ENCODE results near the gene CENPO.

Gene CENPO, protein sequence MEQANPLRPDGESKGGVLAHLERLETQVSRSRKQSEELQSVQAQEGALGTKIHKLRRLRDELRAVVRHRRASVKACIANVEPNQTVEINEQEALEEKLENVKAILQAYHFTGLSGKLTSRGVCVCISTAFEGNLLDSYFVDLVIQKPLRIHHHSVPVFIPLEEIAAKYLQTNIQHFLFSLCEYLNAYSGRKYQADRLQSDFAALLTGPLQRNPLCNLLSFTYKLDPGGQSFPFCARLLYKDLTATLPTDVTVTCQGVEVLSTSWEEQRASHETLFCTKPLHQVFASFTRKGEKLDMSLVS

DNA sequence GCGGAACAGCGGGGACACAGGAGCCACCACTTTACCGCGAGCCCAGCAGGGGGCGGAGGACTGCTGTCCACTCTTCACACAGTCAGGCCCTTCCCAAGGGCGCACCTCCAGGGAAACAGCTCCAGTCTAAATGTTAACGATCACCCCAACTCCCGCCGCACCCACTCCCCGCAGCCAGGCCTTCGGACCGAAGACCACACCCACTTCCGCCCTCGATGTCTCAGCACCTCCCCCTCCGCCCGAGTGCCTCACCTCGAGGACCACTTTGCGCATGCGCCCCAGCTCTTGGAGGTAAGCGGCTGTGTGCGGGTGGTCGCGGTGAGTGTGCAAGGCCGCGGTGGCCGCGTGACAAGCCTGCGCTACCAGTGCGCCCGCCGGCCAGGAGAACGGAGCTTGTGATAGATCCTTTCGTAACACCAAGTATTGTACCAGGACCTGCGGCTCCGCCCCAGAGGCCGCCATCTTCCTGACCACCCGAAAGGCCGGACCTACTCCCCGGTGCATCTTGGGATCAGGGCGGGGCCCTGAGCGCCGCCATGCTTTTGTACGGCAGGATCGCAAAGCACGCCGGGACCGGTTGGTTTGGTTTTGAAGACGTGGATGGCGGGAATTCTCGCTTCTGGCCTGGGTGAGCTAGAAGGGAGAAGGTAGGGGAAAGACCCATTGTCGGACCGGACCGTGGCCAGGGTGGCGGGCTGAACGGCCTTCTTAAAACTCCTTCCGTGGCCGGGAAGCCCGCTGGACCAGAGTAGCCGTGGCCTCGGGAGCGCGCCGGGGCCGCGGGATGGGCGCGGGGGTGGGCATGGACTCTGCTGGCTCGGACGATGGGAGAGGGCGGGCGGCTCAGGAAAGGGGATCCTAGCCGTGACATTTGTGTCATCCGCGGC, at the start of gene CENPO, which contains the start of gene PTRHD1:
CENPO (plus strand) TSS at position 552 of the 887 bp plus-strand sequence. CDS start 495 bp downstream, outside the sequence.
PTRHD1 (minus strand) TSS at position 518 of the 887 bp plus-strand sequence; CDS start at position 504, 14 bp downstream.
- ATAC-seq = peak; percentile 98 to 99

DNA sequence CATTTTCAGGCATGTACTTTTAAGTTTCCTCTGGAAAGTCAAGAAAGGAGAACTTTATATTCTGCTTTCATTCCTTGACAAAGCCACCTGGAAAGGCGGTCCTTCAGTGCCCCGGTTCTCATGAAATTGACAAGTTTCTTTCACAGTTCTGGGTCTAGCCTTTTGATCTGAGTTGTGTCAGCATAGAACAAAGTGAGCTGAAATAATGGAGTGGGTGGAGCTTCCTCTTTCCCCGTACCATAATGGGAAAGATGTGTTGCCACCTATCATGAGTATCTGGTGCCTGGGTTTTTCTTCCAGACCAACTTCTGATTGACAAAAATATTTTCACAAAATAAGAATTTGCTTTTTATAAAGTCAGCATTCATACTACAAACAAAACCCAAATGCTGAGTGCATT, 49.3 kb upstream of the CENPO start:
- ATAC-seq = no peak

DNA sequence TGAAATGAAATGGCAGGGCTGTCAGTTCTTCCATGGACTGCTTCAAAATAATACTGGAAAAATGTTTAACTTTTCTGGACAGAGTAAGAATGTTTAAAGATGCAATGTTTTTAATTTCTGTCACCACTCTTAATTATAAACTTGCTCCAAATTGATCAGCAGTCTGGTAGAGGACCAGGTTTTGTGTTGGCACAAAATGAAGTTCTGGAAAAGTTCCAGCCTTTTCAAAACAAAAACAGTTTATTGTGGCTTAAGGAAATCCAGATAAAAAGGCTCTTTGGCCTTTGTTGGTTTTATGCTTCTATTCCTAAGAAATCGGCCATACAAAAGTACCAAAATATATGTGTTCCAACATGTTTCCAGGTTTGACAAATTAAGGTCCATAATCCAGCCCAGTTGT, 48.9 kb upstream of the CENPO start:
- ATAC-seq = no peak

DNA sequence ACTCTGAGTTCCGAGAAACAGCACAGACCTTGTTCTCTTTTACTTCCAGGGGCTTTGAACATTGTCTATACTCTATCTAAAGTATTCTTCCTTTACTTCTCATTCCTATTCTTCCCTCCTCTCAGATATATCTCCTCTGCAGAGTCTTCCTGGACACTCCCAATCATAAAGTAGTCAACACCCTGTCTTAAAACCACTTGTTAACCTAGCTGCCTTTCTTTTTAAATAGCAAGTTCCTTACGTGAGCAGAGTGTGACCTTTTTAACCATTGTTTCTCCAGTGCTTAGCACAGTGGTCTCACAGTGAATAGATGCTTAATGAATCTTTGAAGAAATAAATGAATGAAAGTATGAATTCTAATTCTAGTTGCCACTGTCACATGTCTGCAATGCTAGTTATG, 47.4 kb upstream of the CENPO start:
- ATAC-seq = no peak

DNA sequence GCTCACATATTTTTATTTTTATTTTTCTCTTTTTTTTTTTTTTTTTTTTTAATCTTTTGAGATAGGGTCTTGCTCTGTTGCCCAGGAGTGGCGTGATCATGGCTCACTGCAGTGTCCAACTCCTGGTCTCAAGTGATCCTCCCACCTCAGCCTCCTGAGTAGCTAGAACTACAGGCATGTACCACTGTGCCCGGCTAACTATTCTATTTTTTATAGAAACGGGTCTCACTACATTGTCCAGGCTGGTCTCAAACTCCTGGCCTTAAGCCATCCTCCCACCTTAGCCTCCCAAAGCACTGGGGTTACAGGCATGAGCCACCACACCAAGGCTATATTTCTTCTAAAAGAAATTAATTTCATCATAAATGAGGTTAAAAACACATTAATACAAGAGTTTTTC, 45.9 kb upstream of the CENPO start:
- ATAC-seq = no peak

DNA sequence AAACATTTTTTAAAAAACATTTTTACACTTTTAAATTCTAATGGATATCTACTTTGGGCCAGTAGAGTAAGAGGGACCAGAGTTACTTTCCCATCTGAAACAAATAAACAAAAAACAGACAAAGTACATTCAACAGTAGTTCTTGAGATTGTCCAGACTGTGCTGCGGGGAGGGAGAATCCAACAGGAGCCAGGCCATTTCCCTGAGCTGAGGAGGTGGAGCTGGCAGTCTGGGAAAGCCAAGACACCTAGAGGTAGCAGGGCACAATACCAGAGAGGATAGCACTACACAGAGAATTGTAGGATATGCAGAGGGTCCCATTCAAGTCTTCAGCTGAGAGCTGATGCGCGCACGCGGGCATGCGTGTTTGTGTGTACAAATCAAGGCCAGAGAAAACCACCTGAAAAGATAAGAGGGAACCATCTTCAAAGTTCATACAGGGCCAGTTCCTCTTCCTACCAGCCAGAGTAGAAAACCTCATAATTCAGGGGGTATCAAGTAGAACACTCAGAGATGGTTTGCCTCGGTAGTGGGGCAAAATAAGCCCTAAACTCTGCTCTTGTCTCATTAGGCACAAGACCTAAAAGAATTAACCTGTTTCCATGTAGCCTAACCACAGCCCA, 44.0 kb upstream of the CENPO start:
- ATAC-seq = no peak

DNA sequence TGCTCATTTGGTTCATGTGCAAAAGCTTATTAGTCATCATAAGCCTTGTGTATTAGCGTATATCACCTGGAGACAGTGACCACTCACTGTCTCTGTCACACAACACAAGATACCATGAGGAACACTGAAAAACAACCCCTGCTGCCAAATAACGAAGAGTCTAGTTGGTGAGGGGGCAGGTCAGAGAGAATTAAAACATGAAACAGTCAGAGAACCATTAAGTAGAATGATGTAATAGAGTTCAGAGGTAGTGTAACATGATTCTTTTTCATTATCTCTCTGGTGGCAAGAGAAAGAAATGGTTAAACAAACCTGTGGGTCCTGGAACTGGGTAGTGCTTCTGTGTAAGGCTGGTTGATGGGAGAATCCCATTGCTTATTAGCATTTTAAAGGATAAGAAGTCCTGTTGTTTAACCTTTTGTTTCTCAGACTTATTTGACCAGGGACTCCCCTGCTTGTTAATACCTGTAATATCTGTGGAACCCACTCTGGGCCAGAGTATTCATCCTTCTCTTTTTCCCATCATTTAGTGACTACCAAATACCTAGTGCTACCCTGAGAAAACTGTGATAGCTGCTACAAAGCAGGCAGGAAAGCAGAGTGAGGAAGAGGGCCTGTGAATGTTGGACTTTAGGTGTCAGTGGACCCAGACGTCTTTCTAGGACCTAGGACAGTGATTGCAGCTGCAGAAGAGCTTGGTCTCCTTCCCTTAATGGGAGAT, 38.1 kb upstream of the CENPO start:
- peak; percentile 32 to 45 for ATAC-seq

DNA sequence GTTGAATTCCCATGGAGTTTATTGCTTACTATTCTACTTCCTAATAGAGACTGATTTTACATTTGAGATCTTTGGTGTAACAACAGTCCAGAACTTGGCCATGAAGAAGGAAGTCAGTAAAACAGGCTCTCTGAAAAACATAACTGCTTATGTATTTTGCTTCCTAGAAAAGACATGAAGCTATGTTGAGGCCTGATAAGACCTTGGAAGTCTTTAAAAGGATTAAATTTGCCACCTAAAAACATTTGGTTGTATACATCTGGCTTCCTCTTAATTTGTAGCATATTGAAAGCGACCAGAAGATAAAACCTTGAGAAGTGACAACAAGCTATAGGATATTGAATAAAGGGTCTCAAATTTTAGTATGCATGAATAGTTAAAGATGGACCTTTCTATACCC, 36.4 kb upstream of the CENPO start:
- no peak for ATAC-seq

DNA sequence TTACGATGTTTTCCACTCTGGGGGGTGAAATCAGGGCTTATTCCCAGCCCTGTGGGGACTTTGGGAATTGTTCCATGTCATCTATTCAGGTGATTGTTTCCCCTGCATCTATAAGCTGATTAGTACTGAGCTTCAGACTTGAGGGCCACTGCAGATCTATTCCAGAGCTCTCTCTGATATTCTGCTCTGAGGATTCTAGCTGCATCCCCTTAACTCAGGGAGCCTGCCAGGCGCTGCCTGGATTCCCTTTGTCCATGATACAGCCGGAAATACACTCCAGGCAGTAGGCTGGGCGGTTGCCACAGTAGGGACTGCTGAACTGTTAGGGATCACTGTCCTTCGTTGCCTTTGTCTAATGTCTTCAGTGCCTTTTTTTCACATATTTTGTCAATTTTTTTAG, 31.4 kb upstream of the CENPO start:
- no peak for ATAC-seq

DNA sequence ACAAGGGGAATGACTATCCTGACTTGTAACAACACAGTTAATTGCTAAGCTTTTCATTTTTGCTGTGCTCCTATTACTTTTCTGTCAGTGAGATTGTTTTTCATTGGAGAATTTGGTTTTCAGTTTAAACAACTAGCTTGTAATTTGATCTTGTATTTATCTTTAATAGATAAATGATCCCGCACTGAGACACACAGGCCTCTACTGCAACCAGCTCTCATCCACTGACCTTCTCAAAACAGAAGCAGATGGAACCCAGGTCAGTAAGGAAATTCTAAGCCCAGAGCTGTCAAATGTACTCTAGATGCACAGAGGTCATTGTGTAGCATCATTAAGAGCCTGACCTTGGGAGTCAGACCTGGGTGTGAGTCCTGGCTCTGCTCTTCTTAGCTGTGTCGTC, 30.7 kb upstream of the CENPO start:
- ATAC-seq = no peak

DNA sequence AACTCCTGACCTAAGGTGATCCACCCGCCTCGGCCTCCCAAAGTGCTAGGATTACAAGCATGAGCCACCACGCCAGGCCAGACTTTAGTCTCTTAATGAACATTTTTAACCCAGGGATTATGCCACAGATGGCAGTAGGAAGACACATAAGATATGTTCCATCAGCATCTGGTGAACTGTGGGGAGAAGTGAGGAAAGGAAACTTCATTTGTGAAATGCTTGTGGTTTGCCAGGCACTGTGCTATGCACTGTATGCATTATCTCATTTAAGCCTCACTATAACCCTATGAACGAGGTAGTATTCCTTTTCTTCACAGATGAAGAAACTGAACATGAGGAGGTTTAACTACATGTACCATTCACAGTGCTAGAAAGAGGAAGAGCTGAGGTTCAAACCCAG, 29.4 kb upstream of the CENPO start:
- ATAC-seq = no peak

DNA sequence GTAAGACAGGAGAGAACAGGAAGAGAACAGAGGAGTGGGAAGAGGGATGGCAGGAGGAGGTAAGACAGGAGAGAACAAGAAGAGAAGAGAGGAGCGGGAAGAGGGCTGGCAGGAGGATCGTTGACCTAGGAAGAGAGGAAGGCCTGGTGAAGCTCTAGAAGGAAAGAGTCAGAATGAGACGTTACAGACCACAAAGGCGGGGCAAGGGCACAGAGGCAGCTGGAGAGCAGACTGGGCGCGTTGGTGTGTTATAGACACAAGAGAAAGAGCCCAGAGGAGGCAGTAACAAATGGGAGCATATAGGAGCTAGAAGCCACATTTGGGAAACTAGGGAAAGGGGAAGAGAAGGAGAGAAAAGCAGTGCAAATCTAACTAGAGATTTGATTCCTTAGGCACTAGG, 26.6 kb upstream of the CENPO start:
- peak in 1 of 2 donors; percentile 51 for ATAC-seq

DNA sequence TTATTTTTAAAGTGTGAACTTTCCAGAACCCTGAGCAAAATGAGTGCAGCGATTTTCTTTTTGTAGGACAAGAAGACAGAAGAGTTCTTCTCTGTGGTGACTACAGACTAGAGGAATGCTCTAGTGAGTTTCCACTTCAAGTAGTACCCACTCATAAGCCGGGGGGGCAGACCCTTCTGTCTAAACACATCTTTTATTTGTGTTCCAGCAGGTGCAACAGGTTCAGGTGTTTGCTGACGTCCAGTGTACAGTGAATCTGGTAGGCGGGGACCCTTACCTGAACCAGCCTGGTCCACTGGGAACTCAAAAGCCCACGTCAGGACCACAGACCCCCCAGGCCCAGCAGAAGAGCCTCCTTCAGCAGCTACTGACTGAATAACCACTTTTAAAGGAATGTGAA, 25.2 kb upstream of the CENPO start:
- no peak for ATAC-seq

DNA sequence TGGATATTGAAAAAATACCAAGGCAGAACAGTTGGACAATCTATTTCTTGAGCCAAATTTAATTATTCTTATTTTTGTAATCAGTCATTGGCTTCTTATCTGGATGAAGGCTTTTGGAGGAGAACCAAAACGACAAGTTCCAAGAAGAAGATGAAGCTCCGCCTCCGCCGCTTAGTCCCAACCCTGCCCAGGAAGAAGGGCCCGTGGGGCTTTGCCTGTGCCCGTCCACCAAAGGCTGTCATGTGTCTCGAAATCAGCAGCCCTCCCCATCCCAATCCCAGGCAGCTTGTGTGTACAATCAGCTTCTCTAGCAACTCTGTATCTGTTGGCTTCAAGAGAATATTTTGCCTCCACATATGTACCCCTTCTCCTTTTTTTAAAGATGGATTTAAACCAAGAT, 24.6 kb upstream of the CENPO start:
- no peak for ATAC-seq

DNA sequence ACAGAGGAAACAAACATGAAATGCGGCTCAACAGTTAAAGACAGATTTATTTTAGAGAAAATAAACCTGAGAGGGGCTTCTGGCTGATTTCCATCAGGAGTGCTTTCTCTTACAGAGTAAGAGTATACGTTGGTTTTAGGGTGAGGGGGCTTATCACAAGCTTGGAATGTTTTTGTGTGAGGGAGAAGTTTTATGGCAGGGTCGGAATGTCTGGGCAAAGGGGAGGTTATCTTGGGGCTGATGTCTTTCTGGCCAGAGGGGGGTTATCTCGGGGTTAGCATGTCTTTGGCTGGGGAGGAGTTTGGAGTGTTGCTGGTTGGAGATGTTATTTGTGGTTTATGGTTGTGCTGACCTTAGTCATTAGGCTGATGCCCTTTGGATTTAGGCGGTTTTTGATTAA, 22.2 kb upstream of the CENPO start:
- ATAC-seq = no peak

DNA sequence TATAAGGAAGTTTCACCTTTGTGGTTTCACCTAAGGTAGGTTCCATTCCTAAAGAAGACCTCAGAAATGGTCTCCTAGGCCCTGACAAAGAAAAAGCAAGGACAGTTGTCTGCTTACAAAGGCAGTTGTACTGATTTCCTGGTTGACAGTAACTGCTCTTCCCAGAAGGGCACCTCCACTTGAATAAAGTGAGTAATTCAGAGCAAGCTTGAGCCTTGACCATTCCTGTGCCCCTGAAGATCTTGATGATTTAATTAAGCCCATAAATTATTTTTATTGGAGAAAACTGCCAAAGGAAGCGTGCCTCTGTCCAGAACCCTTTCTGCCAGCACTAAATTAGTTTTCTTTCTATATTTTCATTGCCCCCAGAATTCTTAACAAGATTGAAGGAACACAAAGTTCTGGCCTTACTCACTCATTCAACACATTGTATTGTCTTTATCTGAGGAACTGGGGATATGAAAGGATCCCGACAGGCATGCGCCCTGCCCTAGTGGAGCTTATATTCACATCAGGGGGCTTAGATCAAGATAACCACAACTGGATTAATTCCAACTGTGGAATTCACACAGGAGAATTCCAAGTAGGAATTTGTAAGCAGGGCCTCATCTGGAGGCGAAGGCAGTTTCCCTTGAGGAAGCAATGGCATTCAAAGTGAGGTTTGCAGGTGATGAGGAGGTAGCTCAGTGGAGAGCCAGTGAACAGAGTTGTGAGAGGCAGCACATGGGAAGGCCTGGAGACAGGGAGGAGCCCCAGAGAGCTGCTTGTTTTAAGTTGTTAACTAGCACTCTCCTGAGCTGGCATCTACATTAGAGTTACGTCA, 21.2 kb upstream of the CENPO start:
- no peak for ATAC-seq

DNA sequence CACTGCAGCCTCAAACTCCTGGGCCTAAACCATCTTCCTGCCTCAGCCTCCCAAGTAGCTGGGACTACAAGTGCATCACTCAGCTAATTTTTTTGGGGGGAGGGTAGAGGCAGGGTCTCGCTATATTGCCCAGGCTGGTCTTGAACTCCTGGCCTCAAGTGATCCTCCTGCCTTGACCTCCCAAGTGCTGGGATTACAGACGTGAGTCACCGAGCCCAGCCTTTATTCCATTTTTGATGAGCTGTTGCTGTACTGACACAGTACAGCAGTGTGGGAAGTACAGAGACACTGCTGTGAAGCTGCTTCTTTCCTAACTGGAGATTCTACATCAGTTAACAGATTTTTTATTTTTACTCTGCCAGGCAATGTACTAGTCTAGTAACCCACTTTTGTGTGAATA, 18.9 kb upstream of the CENPO start:
- no peak for ATAC-seq

DNA sequence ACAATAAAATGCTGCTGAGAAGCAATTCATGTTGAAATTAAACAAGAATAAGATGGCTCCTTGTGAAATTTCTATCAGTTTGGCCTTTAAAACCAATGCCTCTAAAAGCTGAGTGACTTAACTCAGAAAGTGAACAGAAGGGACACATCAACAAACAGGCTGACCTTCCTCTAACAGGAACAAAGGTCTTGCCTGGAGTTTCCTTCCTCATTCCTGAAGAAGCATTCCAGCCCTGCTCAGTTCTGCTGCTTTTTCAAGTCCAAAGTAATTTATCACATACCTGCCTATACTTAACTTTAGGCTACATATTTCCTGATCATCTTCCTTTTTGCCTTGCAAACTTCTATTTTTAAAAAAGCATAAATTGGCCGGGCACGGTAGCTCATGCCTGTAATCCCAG, 14.1 kb upstream of the CENPO start:
- ATAC-seq = no peak

DNA sequence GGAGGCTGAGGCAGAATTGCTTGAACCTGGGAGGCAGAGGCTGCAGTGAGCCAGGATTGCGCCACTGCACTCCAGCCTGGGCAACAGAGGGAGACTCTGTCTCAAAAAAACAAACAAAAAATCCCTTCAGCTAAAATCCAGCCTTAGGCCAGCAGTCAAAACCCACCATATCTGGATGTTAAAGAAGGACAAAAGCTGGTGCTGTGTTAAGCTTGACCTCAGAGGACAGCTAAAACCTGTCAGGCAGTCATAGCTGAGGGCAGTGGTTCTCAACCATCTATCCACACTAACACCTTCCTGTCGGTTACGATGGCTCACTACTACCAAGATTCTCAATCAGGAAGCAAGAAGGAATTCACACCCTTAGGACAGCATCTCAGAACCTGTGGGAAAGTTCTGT, 9.6 kb upstream of the CENPO start:
- ATAC-seq = no peak

DNA sequence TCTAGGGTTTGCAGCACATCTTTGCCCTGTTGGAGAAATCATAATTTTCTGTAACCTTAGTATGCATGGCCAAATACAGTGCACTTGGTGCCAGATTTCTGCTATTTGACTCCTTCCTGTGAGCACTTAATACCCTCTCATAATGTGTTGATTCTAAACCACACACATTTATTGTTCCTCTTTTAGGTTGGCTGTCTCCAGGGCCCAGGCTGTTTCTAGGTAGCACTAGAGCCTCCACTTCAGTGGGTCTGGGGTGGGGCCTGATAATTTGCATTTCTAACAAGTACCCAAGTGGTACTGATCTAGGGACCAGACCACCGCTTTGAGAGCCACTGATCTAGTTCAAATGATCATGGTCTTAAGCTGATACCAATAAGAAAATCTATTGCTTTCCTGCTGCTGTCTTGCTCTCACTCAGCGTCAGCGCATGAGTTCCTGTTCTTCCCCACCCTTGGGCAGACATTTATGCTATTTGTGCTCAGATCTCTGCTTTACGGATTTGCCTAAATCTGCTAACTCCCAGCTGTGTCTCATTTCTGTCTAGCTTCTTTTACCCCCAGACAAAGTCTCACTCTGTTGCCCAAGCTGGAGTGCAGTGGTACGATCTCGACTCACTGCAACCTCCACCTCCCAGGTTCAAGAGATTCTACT, 7.4 kb upstream of the CENPO start:
- peak; percentile 41 to 59 for ATAC-seq

DNA sequence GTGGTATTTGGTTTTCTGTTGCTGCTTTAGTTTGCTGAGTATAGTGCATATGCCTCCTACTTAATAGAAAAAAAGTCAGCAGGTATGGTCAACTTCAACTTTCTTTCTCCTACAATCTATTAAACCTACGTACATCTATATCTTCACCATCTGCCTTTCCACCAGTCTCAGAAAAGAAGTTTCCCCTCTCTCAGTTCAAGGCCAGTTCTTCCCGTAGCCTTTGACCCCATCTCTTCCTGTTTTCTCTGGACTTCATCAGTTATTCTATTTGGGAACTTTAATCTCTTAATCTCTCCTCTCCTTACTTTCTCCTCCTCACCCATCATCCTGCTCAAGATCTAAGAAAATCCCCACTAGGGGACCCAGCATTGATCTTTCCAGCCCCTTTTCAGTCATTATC, 5.7 kb upstream of the CENPO start:
- no peak for ATAC-seq
